Measurements from ENCODE around the gene TMIGD1. TPM values are rescaled to one million over a fixed set of nuclear protein-coding genes. Genes with fewer than 3 reads are reported as not detected.
"Not testable (repeated sequence)": the region's sequence is repeated elsewhere in the genome, so short reads cannot be mapped to it uniquely, and the experiment has no call there.

TMIGD1 gene
- polyA plus RNA-seq, 4 donors = 0.63 to 1.3 (median 0.79) TPM

DNA sequence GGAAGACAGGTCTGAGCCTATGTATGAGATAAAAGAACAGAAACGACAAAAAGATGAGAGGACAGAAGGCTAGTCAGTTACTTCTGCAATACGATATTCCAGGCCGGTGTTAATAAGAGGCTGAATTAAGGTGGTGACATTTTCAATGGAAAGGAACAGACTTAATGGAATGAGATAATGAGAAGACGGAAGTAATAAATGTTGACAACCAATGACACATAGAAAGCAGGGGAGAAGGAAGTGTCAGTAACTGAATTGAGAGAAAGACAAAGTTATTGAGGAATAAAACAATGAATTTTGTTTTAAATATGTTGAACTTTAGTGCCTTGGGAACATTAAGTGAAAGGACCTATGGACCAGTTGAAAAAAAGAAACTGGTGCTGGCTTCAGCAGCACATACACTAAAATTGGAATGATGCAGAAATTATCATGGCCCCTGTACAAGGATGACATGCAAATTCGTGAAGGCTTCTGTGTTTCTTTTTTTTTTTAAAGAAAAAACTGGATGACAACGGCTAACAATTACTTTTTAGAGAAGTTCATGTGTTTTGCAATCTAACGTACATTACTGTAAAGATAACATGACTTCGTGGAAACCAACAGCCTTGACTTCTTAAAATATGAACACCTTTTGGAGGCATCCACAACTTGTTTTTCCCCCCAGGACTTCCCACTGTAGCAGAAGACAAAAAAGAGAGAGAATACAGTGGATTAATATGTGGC, 26.4 kb upstream of the TMIGD1 start:
- DNase-seq (ENCODE audit: low read depth in 4 of 4, low spot score in 3 of 4) = no peak

DNA sequence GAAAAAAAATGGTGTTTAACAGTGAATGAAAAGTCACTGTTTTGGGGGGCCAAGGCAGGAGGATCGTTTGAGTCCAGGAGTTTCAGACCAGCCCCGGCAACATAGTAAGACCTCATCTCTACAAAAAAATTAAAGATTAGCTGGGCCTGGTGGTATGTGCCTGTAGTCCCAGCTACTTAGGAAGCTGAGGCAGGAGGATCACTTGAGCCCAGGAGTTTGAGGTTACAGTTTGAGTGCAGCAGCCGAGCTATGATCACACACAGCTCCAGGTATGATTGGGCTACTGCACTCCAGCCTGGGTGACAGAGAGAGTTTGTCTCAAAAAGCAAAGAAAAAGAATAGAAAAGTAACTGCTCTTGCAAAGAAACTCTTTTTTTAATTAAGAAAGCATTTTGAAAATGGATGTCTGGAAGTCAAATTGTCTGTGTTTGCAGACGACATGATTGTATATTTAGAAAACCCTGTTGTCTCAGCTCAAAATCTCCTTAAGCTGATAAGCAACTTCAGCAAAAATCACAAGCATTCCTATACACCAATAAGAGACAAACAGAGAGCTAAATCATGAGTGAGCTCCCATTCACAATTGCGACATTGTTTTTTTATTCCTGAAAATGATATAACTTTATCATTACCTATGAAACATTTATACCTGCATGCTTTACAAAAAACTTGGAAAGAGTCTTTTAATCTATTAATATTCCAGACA, 24.4 kb upstream of the TMIGD1 start:
- no peak for DNase-seq (ENCODE audit: low read depth in 4 of 4, low spot score in 3 of 4)

DNA sequence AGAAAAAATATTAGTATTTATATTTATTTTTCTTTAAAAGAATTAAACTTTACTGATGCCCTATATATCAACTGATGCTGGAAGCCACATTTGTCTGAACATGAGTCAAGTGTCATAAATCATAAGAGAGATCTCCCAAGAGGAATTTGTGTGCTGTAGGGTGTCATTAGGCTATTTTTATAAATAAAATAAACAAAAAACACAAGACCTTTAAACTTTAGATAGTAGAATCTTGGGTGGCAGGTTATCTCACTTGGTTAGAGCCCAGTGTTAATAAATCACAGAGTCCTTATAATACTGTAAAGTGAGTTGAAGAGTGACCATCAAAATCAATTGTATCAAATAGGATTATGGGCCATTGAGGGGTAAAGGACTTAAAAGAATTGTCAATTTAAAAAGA, 23.6 kb upstream of the TMIGD1 start:
- DNase-seq (ENCODE audit: low read depth in 4 of 4, low spot score in 3 of 4) = no peak

DNA sequence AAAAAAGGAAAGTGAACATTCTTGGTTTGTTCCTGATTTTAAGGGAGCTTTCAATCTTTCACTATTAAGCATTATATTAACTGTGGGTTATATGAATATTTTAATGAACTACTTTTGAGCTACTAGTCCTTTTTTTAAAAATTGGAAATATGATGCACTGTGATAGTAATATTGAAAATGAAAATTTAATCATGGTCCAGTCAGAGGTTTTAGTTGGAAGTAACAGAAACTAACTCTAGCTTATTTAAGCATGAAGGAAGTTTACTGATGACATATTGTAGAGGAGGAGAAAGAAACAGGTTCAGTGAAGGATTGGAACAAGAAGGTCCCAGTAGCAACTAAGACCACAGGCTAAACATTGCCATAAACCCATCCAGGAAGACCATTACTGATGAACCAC, 20.8 kb upstream of the TMIGD1 start:
- DNase-seq (ENCODE audit: low read depth in 4 of 4, low spot score in 3 of 4) = no peak

DNA sequence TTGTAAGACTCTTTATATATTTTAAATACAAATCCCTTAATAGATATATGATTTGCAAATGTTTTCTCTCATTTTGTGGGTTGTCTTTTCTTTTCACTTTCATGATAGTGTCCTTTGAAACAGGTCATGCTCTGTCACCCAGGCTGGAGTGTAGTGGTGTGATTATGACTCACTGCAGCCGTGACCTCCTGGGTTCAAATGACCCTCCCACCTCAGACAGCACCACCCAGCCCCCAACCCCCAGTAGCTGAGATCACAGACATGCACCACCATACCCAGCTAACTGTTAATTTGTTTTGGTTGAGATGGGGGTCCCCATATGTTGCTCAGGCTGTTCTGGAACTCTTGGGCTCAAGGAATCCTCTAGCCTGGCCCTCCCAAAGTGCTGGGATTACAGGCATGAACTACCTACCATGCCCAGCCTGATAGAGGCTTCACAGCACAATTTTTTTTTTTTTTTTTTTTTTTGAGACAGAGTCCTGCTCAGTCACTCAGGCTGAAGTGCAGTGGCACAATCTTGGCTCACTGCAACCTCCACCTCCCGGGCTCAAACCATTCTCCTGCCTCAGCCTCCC, 18.5 kb upstream of the TMIGD1 start:
- no peak for DNase-seq (ENCODE audit: low read depth in 4 of 4, low spot score in 3 of 4)

DNA sequence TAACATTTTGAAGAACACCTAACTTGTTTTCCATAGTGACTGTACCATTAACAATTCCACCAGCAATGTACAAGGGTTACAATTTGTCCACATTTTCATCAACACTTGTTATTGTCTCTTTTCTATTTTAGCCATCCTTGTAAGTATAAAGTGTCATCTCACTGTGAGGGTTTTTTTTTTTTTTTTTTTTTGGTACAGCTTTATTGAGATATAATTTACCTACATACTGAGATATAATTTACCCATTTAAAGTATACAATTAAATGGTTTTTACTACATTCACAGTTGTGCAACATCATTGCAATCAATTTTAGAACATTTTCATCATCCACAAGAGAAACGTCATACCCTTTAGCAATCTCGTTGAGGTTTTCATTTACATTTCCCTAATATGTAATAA, 17.9 kb upstream of the TMIGD1 start:
- no peak for DNase-seq (ENCODE audit: low read depth in 4 of 4, low spot score in 3 of 4)

DNA sequence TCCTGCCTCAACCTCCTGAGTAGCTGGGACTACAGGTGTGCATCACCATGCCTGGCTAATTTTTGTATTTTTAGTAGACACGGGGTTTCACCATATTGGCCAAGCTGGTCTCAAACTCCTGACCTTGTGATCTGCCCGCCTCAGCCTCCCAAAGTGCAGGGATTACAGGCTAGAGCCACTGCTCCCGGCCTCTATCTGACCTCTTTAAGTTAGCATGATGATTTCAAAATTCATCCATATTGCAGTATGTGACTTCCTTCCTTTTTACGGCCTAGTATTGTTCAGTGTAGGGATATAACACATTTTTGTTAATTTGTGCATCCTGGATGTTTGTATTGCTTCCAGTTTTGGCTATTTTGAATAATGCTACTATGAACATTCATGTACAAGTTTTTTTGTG, 17.4 kb upstream of the TMIGD1 start:
- not testable (repeated sequence) for DNase-seq (ENCODE audit: low read depth in 4 of 4, low spot score in 3 of 4)

DNA sequence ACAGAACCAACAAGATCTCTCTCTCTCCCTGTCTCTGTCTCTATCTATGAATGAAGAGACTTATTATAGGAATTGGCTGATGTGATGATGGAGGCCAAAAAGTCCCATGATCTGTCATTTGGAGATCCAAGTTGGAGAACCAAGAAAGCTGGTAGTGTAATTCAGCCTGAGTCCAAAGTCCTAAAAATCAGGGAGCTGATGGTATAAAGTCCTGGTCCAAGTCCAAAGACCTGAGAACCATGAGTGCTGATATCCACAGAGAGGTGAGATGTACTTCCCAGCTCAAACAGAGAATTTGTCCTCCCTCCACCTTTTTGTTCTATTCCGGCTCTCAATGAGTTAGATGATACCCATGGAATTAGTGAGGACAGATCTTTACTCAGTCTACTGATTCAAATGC, 15.4 kb upstream of the TMIGD1 start:
- DNase-seq (ENCODE audit: low read depth in 4 of 4, low spot score in 3 of 4) = no peak

DNA sequence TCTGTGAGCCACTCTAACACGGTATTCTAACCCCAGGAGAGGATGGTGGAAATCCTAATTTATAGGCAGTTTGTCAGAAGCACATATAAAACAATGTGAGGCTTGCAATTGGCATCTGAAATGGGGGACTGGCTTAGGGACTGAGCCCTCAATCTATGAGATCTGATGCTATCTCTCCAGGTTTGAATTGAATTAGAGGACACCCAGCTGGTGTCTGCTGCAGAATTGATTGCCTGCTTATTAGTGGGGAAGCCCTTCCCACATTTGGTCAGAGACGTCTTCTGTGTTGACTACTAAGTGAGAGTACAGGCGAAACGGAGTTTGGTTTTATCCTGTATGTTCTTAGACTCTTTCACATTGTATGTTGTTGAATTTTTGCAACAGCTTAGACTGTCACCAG, 13.6 kb upstream of the TMIGD1 start:
- DNase-seq (ENCODE audit: low read depth in 4 of 4, low spot score in 3 of 4) = no peak

DNA sequence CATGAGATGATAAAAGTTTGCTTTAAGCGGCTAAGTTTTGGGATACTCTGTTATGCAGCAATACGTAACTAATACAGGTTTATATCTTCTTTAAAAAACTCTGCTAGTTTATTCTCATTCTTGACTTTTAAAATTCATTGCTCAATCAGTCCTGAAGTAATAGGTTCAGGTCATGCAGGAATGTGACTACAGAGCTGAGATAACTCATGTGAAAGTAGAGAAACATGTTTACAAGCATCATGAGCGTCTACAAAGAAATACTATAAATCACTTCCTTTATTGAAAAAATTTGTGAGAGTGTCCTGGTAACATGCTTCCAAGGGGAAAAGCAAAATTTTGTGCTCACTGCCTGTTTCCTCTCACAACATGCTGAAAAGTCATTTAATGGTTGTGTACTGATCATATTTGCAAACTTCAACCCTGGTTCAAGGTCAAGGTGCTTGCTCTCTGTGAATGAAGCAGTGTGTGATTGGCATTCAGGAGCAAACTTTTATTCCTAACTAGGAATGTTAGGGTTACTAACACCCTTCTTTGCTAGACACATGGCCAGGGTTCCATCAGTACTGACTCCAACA, 12.5 kb upstream of the TMIGD1 start:
- DNase-seq (ENCODE audit: low read depth in 4 of 4, low spot score in 3 of 4) = no peak

DNA sequence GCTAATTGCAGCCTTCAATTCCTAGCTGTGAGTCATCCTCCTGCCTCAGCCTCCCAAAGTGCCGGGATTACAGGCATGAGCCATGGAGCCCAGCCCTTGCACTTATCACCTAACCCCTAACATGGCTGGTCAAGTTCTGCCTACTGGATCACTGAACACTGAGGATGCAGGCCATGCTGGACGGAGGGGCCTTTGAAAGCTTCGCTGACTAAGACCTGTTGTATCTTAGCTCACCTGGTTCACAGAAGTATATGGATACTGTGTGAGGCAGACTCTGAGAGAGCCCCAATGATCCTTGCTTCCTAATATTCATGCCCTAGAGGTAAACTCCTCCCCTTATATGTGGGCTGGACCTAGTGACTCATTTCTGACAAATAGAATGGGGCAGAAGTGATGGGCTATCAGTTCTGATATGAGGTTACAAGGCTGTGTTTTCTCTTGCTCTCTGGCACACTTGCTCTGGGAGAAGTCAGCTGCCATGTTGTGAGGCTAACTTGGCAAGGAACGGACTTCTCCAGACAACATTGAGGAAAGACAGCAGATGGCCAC, 11.7 kb upstream of the TMIGD1 start:
- no peak for DNase-seq (ENCODE audit: low read depth in 4 of 4, low spot score in 3 of 4)

DNA sequence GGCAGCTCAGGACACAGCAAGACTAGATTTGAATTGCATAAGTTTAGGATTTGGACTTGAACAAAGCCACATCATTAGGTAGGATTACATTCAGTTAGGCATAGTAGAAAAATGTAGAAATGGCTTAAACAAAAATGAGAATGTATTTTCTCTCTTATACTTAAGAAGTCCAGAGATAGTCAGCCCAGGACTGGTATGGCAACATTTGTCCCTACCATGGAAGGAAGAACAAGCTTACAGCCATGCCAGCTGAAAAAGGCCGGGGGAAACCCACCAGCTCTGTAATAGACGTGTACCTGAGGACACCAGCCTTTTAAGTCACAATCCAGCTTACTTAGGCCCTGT, 11.2 kb upstream of the TMIGD1 start:
- no peak for DNase-seq (ENCODE audit: low read depth in 4 of 4, low spot score in 3 of 4)

DNA sequence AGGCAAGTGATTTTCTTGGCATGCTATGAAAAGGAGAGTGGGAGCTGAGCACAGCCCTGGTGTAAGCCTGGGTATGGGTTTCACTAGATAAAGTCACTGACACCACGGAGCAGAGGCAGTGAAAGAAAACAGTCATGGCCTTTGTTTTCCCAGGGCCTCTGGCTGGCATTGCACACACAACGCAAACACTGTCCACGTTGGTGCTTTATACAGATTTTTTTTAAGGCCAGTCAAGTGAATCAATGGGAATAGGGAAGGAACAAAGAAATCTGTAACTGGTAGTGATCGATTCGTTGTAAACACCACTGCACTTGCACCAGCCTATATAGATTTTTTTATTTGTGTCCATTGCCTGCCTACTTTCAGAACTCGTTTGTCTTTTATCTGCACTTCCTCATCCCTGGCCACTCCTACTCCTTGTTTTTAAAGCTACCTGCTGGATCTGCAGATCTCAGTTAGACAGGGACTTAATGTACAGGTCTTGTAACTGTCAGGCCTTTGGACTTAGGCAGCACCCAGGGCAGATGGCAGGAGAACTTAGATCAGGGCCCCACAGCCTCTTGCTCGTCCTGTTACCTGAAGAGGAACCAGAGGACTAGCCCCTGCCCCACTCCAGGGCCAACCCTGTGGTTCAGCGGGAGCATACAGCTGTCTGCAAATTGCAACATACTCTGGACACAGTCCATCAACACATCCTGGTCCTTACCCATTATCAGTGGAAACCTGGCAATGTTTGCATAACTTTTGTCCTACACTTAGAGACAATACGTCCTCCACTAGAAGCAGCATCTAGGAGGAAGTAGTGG, 10.6 kb upstream of the TMIGD1 start:
- peak in 1 of 4 donors; percentile 29 for DNase-seq (ENCODE audit: low read depth in 4 of 4, low spot score in 3 of 4)

DNA sequence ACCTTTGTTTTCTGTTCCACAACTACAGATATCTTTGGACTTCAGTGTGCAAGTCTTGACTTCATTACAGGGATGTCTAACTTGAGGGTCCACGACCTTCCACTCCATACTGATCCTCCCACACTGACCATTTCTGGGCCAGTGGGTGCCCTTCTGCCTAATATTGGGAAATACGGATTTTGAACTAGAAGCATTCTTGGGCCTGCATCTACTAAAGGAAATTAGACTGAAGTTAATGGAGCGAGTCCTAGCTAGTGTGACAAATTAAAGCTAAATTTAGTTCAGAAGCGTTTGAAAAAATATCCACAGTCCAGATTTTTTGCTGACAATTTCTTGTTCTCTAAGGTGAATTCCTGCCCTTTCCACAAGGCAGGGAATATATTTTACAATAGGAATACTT, 9.9 kb upstream of the TMIGD1 start:
- no peak for DNase-seq (ENCODE audit: low read depth in 4 of 4, low spot score in 3 of 4)

DNA sequence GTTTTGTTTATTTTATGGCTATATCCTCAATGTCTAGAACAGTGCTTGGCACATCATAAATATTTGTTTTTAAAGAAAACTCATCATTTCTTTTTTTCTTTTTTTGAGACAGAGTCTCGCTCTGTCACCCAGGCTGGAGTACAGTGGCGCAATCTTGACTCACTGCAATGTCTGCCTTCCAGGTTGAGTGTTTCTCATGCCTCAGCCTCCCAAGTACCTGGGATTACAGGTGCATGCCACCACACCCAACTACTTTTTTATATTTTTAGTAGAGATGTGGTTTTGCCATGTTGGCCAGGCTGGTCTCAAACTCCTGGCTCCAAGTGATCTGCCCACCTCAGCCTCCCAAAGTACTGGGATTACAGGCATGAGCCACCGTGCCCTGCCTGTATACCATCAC, 9.4 kb upstream of the TMIGD1 start:
- not testable (repeated sequence) for DNase-seq (ENCODE audit: low read depth in 4 of 4, low spot score in 3 of 4)

DNA sequence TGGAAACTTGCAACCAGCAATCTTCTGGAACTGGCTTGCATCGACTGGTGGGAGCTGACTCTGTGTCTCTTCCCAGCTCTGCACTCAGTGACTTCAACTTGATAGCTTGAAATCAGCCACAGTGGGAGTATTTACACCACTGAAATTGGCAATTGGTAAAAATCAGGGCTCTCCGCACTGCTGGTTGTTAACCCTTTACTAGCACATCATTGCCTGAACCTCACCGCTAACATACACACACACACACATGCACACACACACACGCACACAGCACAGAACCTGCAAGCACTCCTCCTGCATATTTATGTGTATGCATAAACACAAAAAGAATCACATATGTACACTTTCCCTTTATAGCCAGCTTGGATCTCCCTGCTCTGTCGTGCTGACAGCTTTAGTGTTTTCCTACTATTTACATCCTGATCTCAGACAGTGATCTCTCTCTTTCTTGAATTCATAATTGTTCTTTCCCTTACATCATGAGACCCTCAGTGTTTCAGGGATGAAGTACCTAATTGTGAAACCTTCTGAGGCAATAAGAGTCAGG, 7.9 kb upstream of the TMIGD1 start:
- DNase-seq (ENCODE audit: low read depth in 4 of 4, low spot score in 3 of 4) = no peak

DNA sequence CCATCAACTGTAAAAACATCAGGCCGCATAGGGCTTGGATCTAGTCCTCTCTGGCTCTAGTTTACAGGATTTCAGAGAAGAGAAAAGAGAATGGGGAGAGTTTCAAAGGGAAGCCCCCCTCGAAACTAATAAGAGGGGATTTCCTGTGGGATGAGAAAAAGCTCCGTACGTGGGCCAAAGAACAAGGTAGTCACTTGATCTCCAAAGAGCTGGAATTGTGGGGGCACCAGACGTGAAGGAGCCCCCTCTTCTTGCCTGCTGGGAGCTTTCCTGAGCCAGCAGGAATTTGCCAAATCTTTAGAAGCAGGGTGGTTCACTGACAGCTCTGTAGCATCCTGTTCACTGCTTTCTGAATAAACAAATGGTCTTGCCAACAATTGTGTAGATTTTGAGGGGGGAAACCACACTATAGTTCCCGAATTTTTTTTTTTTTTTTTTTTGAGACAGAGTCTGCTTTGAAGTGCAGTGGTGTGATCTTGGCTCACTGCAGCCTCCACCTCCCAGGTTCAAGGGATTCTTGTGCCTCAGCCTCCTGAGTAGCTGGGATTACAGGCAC, 7.0 kb upstream of the TMIGD1 start:
- DNase-seq (ENCODE audit: low read depth in 4 of 4, low spot score in 3 of 4) = no peak

DNA sequence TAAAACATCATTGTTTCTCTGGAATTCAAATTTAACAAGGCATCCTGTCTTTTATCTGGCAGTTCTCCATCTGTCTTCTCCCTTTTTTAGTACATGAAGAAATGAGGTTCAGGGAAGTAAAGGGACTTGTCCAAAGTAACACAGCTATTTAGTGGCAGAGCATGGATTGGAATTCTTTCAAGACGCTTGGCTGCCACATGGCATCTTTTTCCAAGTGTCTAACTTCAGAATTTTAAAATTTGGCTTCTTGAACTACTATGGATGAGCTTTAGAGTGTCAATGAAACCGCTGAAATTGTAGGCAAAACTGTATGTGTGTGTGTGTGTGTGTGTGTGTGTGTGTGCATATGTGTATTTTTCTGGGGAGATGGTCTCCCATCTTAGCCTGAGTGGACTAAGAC, 5.2 kb upstream of the TMIGD1 start:
- DNase-seq (ENCODE audit: low read depth in 4 of 4, low spot score in 3 of 4) = no peak

DNA sequence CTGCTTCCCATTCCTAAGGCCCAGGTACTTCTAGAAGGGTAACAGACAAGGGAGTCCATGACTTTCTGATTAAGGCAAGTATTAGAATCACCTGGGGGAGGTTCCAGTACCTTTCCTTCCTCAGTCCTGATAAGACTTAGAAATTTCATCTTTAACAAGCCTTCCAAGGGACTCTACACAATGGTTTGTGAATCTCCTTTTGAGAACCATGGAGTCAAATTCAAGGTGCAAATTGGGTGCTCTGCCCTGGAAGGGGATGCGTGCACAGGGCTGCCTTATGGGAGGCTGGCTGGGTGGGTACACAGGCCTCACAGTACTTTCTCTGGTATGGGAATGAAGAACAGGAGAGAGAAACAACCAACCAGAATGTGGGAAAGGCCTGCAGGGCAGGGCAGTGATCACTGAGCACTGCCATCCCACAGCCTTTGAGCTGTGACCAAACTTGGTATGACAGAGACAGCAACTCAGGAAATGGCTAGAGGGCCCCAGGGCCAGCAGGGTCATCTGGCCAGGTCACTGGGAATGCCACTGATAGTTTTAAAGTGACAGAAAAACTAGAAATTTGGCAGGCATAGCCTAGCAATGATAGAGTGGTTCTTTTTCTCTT, 3.6 kb upstream of the TMIGD1 start:
- no peak for DNase-seq (ENCODE audit: low read depth in 4 of 4, low spot score in 3 of 4)

Data from right renal pelvis (tissue), 4 donors.